CD4-positive, alpha-beta T cell treated with Interleukin-12 subunit alpha and Interleukin-12 subunit beta, for 1 hour (primary cell): ENCODE data around the gene TRIM37.
"Not testable (repeated sequence)": the region's sequence is repeated elsewhere in the genome, so short reads cannot be mapped to it uniquely, and the experiment has no call there.

ENCODE experiments used
- DNase-seq: peaks from one replicate; pipeline ENCODE4 v3.0.0-alpha.2; 2020

TRIM37 gene

GRCh38 chr17:59108400-59109102 is 1.9 kb upstream of the TRIM37 start:
- no peak for DNase-seq

GRCh38 chr17:59107306-59107670 is 608 bp upstream of the TRIM37 start:
- DNase-seq = no peak

- peak; percentile 79 for DNase-seq
These were observed 723 bp downstream of the TRIM37 start for GRCh38 chr17:59105852-59106462.

GRCh38 chr17:59101178-59101577 is 5.5 kb downstream of the TRIM37 start:
- no peak for DNase-seq

- no peak for DNase-seq
These were observed 8.8 kb downstream of the TRIM37 start for GRCh38 chr17:59097876-59098275.

GRCh38 chr17:59094861-59095530 is 11.7 kb downstream of the TRIM37 start:
- DNase-seq = no peak

- no peak for DNase-seq
These were observed 12.9 kb downstream of the TRIM37 start for GRCh38 chr17:59093702-59094231.

GRCh38 chr17:59093145-59093701 is 13.5 kb downstream of the TRIM37 start:
- no peak for DNase-seq

GRCh38 chr17:59090593-59090992 is 16.1 kb downstream of the TRIM37 start:
- not testable (repeated sequence) for DNase-seq

GRCh38 chr17:59084154-59084553 is 22.5 kb downstream of the TRIM37 start:
- DNase-seq = no peak

GRCh38 chr17:59074494-59074893 is 32.2 kb downstream of the TRIM37 start:
- no peak for DNase-seq

- no peak for DNase-seq
These were observed 32.7 kb downstream of the TRIM37 start for GRCh38 chr17:59073972-59074371.

- no peak for DNase-seq
These were observed 36.8 kb downstream of the TRIM37 start for GRCh38 chr17:59069856-59070255.

- DNase-seq = no peak
These were observed 38.9 kb downstream of the TRIM37 start for GRCh38 chr17:59067756-59068155.

GRCh38 chr17:59067340-59067739 is 39.3 kb downstream of the TRIM37 start:
- no peak for DNase-seq

GRCh38 chr17:59062509-59062908 is 44.2 kb downstream of the TRIM37 start:
- no peak for DNase-seq

- no peak for DNase-seq
These were observed 49.8 kb downstream of the TRIM37 start for GRCh38 chr17:59056857-59057256.

GRCh38 chr17:59049798-59050197 is 56.9 kb downstream of the TRIM37 start:
- no peak for DNase-seq

GRCh38 chr17:59047616-59048015 is 59.1 kb downstream of the TRIM37 start:
- DNase-seq = no peak

- no peak for DNase-seq
These were observed 60.5 kb downstream of the TRIM37 start for GRCh38 chr17:59046192-59046591.

GRCh38 chr17:59038734-59039133 is 67.9 kb downstream of the TRIM37 start:
- DNase-seq = no peak

GRCh38 chr17:59037960-59038359 is 68.7 kb downstream of the TRIM37 start:
- DNase-seq = no peak

- DNase-seq = no peak
These were observed 75.9 kb downstream of the TRIM37 start for GRCh38 chr17:59030811-59031210.

- no peak for DNase-seq
These were observed 78.4 kb downstream of the TRIM37 start for GRCh38 chr17:59028328-59028727.
